A204.1 (cell line): ENCODE results near the gene TRPV5.

Experiments used
- FAIRE-seq: peaks from 2 replicates; lab custom pipeline; 2012; peaks lifted over from hg19 to GRCh38; lab: Jason Lieb, UNC

TRPV5 gene

GRCh38 chr7:142870147-142870559, 63.4 kb downstream of the TRPV5 start:
- FAIRE-seq = no peak

GRCh38 chr7:142869434-142869833, 64.1 kb downstream of the TRPV5 start:
- FAIRE-seq = no peak

DNA sequence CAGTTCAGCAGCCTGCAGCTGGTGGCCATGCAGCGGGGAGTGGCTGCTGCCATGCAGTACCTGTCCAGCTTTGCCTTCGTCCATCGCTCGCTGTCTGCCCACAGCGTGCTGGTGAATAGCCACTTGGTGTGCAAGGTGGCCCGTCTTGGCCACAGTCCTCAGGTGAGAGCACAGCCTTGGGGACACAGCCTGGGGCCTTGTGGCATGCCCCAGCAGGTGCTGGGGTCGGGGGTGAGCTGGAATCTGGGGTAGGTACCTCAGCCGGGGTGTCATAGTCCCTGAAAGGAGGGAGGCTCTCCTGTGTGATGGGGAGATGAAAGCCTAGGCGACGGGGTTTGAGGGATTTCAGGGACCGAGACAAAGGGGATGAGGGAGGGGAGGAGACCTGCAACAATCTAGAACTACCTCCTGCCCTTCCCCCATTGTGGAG, 64.5 kb downstream of the TRPV5 start:
- FAIRE-seq = no peak

- no peak for FAIRE-seq
Observed at GRCh38 chr7:142868188-142868985, 65.2 kb downstream of the TRPV5 start.

DNA sequence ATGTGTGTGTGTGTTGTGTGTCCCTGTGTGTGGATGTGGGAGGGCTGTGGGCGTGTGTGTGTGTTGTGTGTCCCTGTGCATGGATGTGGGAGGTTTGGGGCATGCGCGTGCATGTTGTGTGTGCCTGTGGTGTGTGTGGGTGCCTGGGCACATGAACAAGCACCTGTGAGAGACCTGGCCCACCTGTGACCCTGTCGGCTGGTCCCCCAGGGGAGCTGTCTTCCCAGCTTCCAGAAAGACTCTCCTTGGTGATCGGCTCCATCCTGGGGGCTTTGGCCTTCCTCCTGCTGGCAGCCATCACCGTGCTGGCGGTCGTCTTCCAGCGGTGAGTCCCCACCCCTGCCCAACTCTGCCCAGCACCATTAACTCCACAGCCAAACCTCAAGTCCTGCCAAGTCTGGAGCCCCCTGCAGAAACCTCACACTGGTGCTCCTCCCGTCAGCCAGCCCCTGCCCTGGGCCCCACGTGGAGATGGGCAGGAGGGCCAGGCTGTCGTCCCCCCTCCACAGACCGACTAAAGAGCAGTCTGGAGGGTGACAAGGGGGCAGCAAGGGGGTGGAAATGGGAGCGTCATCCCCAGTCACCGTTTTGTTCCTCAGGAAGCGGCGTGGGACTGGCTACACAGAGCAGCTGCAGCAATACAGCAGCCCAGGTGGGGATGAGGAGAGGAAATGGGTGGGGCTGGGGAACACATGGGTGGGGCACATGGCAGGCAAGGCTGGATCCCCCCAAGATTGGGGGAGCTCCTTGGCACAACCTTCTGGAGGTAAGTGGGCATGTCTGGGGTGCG, 66.0 kb downstream of the TRPV5 start:
- FAIRE-seq = no peak

GRCh38 chr7:142867097-142867378, 66.5 kb downstream of the TRPV5 start:
- no peak for FAIRE-seq

GRCh38 chr7:142866361-142867096, 67.0 kb downstream of the TRPV5 start:
- FAIRE-seq = no peak

DNA sequence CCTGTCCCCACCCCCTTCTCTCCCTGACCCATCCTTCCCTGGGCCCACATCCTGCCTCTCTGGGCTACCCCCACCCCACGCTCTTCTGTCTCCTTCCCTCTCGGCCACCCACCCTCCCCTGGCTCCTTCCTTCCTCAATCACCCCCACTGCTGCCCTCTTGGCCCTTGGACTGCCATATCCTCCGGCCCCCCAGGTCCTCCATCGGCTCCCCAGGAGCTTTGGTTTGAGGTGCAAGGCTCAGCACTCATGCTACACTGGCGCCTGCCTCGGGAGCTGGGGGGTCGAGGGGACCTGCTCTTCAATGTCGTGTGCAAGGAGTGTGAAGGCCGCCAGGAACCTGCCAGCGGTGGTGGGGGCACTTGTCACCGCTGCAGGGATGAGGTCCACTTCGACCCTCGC, 67.8 kb downstream of the TRPV5 start:
- FAIRE-seq = no peak

DNA sequence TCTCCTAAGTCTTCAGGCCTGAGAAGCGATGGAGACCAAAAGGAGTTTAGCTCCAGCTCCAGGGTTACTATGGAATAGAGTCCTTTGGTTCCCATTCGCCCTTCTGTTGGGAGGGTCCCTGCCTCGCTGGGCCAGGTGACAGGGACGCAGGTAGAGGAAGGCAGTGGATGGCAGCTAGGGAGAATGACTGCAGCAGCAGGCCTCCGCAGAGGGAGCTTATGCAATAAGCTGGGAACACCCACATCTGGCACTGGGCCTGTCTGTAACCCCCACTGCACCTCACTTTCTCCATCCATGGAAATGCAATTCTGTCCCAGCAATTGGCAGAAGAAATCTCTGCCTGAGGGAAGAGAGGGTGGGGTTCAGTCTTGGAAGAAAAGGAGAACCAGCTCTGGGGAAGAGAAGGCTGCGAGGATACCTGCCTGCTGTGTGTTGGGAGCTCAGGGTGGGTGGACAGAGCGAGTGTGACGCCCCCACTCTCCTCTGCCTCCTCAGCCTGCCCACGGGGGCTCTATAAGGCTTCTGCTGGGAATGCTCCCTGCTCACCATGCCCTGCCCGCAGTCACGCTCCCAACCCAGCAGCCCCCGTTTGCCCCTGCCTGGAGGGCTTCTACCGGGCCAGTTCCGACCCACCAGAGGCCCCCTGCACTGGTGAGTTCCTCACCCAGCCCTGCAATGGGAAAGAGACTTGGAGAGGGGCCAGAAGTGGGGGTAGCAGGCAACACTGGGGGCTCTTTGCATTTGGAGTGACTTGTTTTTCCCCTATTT, 68.4 kb downstream of the TRPV5 start:
- FAIRE-seq = no peak

GRCh38 chr7:142863891-142864685, 69.5 kb downstream of the TRPV5 start:
- no peak for FAIRE-seq

DNA sequence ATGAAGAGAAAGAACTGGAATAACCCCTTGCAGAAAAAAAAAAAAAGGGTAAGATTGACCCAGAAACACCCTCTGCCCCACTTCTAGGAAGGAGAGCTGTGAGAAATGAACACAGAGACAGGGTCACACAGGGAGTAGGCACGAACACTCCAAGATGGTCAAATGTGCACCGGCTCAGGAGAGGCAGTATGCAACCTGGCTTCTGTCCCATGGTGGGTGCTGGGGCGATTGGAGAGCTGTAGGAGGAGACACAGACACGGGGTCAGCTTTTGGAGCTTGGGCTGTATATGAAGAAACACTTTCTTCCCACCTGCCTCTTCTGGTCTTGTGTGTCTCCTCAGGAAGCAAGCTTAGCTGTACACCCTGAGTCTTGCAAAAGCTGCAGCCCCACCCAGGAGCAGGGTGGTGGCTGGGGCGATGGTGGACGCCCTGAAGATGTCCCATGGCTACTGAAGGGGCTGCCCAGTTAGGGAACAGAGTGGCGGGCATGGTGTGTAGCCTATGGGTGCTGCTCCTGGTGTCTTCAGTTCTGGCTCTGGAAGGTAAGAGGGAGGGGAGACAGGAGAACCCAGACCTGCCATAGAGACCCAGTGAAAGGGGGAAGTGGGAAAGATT, 70.7 kb downstream of the TRPV5 start:
- FAIRE-seq = no peak

- no peak for FAIRE-seq
Observed at GRCh38 chr7:142862351-142862750, 71.2 kb downstream of the TRPV5 start.

DNA sequence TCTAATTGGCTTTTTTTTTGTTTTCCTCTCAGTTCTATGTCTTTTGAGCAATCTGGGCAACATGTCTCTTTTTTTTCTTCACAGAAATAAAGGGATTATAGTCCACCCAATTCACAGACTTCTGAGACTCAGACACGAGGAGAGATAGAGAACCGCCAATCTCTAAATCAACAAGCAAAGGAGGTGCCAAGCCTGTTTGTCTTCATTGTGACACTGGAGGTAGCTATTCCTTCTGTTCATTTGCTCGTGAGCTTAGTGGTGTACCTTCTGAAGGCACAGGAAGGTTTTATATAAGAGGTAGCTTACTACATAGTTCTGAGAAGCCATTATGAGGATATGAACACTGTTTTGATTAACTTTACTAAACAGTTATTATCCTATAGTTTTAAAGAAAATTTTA, 72.6 kb downstream of the TRPV5 start:
- FAIRE-seq = no peak

GRCh38 chr7:142859829-142860228, 73.7 kb downstream of the TRPV5 start:
- FAIRE-seq = no peak

- FAIRE-seq = no peak
Observed at GRCh38 chr7:142859411-142859810, 74.1 kb downstream of the TRPV5 start.
